Keratinocyte (primary cell): ENCODE measurements around the gene TP63. TPM values are rescaled to one million over a fixed set of nuclear protein-coding genes. Genes with fewer than 3 reads are reported as not detected.
A peak's percentile ranks its signal among the peaks of the same experiment; 100 is the strongest.

ENCODE experiments used
- DNase-seq: peaks from one replicate; pipeline ENCODE4 v3.0.0-alpha.2; 2011; ENCODE audit warnings: low read depth, missing footprints, low spot score
- FAIRE-seq: peaks from 2 replicates; lab custom pipeline; 2011; peaks lifted over from hg19 to GRCh38; lab: Jason Lieb, UNC
- H2AFZ ChIP-seq: 2 replicates; pipeline ENCODE4 v1.6.0; 2012; ENCODE audit warnings: low read length, control low read depth, inconsistent platforms; ENCODE audit not compliant: control insufficient read depth
- H3K27ac ChIP-seq: 2 replicates; pipeline ENCODE4 v1.5.1; 2011; ENCODE audit warnings: low read length; ENCODE audit not compliant: control insufficient read depth, insufficient read depth
- H3K27me3 ChIP-seq: 3 replicates; pipeline ENCODE4 v1.6.0; 2011; ENCODE audit warnings: low read length; ENCODE audit not compliant: control insufficient read depth, insufficient read depth; ENCODE audit errors: extremely low read depth
- H3K36me3 ChIP-seq, 2 experiments: 2 replicates in 1 of 2; 3 replicates in 1 of 2; pipeline ENCODE4 v1.5.1; 2011; ENCODE audit warnings: low read length in 2 of 2, mild to moderate bottlenecking in 1 of 2; ENCODE audit not compliant: control insufficient read depth in 2 of 2, insufficient read depth in 2 of 2; ENCODE audit errors: extremely low read depth in 1 of 2
- H3K4me1 ChIP-seq: 3 replicates; pipeline ENCODE4 v1.5.1; 2011; ENCODE audit warnings: low read length; ENCODE audit not compliant: control insufficient read depth, insufficient read depth; ENCODE audit errors: extremely low read depth
- H3K4me2 ChIP-seq: 3 replicates; pipeline ENCODE4 v1.6.0; 2011; ENCODE audit warnings: low read depth, low read length; ENCODE audit not compliant: control insufficient read depth, insufficient read depth; ENCODE audit errors: extremely low read depth
- H3K4me3 ChIP-seq, 3 experiments: fragments of 200-600 bp in 1 of 3; sonication (generic) in 1 of 3; 2 replicates in 2 of 3; 3 replicates in 1 of 3; pipeline ENCODE4 v1.5.1; 2011 to 2016; ENCODE audit warnings: low read length in 3 of 3, mild to moderate bottlenecking in 3 of 3, control low read depth in 2 of 3, inconsistent platforms in 1 of 3, low read depth in 1 of 3, mixed read lengths in 1 of 3, mixed run types in 1 of 3, moderate library complexity in 1 of 3; ENCODE audit not compliant: control insufficient read depth in 2 of 3, insufficient read depth in 2 of 3; ENCODE audit errors: extremely low read depth in 1 of 3
- H3K79me2 ChIP-seq: 2 replicates; pipeline ENCODE4 v1.6.0; 2012; ENCODE audit warnings: low read length; ENCODE audit not compliant: control insufficient read depth, insufficient read depth
- H3K9ac ChIP-seq: 3 replicates; pipeline ENCODE4 v1.6.0; 2011; ENCODE audit warnings: low read length; ENCODE audit not compliant: control insufficient read depth, insufficient read depth; ENCODE audit errors: extremely low read depth
- H3K9me1 ChIP-seq: 3 replicates; pipeline ENCODE4 v1.6.0; 2011; ENCODE audit warnings: low read length; ENCODE audit not compliant: control insufficient read depth, insufficient read depth; ENCODE audit errors: extremely low read depth
- H3K9me3 ChIP-seq: 2 replicates; pipeline ENCODE4 v1.5.1; 2012; ENCODE audit warnings: low read depth, low read length; ENCODE audit not compliant: control insufficient read depth
- H4K20me1 ChIP-seq: 3 replicates; pipeline ENCODE4 v1.6.0; 2011; ENCODE audit warnings: low read length; ENCODE audit not compliant: control insufficient read depth, insufficient read depth; ENCODE audit errors: extremely low read depth
- EZH2 ChIP-seq: IDR thresholded peaks from one replicate; pipeline ENCODE4 v1.6.1; 2012; ENCODE audit warnings: inconsistent platforms, mild to moderate bottlenecking, low read length, moderate library complexity
- dilution Hi-C: fragments of 300-500 bp; cut with MboI; formaldehyde crosslinking; loops from one replicate; pipeline ENCODE4 v1.7.0; 2020; ENCODE audit warnings: low sequenced_read_pairs; ENCODE audit not compliant: extremely low pct_ligation_motif_present
- polyA plus RNA-seq, 5 experiments: library from polyadenylated mRNA; depleted of rRNA in 3 of 5; stranded (reverse) in 3 of 5; stranded (forward) in 1 of 5; unstranded in 1 of 5; fragments of >200 nt; gene quantifications; 1 replicate in 1 of 5; 2 replicates in 3 of 5; 3 replicates in 1 of 5; pipeline versions ENCODE4 v1.2.1 to v1.2.3, GENCODE V29; 2011 to 2012; ENCODE audit warnings: missing spikeins in 2 of 5, low read depth in 1 of 5, low replicate concordance in 1 of 5
- TF ChIP-seq, protein P1 (sequence below), 3 experiments: IDR thresholded peaks in 1 of 3; conservative IDR thresholded peaks in 1 of 3; optimal IDR thresholded peaks in 1 of 3; 2 replicates in 2 of 3; 3 replicates in 1 of 3; pipeline versions ENCODE3 to v1.5.1; 2011; ENCODE audit warnings: low read length in 3 of 3, mild to moderate bottlenecking in 3 of 3, moderate library complexity in 2 of 3, control low read depth in 1 of 3, inconsistent platforms in 1 of 3; ENCODE audit not compliant: insufficient read depth in 2 of 3; ENCODE audit errors: extremely low read depth in 1 of 3

TP63 gene
- polyA plus RNA-seq, 1 donor (not counting 4 experiments of a cell fraction or from before 2014, with no cell fraction given) = 214 TPM

DNA sequence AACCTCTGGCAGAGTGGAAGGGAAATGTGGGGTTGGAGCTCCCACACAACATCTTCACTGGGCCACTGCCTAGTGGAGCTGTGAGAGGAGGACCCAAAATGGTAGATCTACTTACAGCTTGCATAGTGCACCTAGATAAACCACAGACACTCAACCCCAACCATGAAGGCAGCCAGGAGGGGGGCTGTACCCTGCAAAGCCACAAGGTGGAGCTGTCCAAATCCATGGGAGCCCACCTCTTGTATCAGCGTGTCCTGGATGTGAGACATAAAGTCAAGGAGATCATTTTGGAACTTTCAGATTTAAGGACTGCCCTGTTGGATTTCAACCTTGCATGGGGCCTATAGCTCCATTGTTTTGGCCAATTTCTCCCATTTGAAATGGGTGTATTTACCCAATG lies 20.9 kb downstream of the TP63 start:
- dilution Hi-C loops = no loop called here
- FAIRE-seq = no peak
- Histone ChIP-seq H3K9ac (no peak overlapping the region), H3K4me3 (no peak overlapping the region), H3K36me3 (no peaks in the 10 kb centered on the region), H3K27ac (no peak overlapping the region), H2AFZ (no peak overlapping the region), H3K79me2 (no peaks in the 10 kb centered on the region), H3K27me3 (no peaks in the 10 kb centered on the region), H3K4me2 (no peak overlapping the region), H3K9me3 (no peaks in the 10 kb centered on the region), H3K4me1 (no peaks in the 10 kb centered on the region), H4K20me1 (no peaks in the 10 kb centered on the region), H3K9me1 (no peaks in the 10 kb centered on the region)
- no peak for TF ChIP-seq EZH2
- TF ChIP-seq, protein P1, sequence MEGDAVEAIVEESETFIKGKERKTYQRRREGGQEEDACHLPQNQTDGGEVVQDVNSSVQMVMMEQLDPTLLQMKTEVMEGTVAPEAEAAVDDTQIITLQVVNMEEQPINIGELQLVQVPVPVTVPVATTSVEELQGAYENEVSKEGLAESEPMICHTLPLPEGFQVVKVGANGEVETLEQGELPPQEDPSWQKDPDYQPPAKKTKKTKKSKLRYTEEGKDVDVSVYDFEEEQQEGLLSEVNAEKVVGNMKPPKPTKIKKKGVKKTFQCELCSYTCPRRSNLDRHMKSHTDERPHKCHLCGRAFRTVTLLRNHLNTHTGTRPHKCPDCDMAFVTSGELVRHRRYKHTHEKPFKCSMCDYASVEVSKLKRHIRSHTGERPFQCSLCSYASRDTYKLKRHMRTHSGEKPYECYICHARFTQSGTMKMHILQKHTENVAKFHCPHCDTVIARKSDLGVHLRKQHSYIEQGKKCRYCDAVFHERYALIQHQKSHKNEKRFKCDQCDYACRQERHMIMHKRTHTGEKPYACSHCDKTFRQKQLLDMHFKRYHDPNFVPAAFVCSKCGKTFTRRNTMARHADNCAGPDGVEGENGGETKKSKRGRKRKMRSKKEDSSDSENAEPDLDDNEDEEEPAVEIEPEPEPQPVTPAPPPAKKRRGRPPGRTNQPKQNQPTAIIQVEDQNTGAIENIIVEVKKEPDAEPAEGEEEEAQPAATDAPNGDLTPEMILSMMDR (optimal IDR thresholded peaks at IDR 0.05 in 1 of 3, IDR thresholded peaks at IDR 0.05 in 1 of 3, conservative IDR thresholded peaks at IDR 0.05 in 1 of 3; ENCODE audit: extremely low read depth in 1 of 3, insufficient read depth in 2 of 3, low read length in 3 of 3) = peak; percentile 29 to 53 (median 39)
- no peak for DNase-seq

DNA sequence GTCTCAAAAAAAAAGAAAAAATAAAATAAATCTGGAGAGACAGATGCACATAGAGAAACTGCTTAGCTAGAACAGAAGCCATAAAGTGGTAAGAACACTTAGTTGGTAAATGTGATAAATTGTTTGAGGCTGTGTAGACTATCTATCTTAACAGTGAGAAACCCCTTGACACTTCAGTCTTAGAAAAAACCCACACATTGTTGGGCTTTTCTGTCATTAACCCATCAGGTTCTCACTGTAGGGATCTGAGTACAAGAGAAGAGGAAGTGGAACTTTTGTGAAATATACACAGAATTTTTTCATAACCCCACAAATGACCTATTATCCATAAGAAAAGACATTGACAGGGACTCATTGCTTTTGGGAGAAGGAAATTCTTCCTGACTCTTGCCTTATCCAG lies 24.4 kb downstream of the TP63 start:
- H3K27me3 ChIP-seq = no peaks in the 10 kb centered on the region
- H3K4me2 ChIP-seq = no peak overlapping the region
- H3K4me3 ChIP-seq = no peak overlapping the region
- H3K9me3 ChIP-seq = no peaks in the 10 kb centered on the region
- DNase-seq (no peak), FAIRE-seq (no peak)
- no peak overlapping the region for H3K9ac ChIP-seq
- H3K4me1 ChIP-seq = no peaks in the 10 kb centered on the region
- H4K20me1 ChIP-seq = no peaks in the 10 kb centered on the region
- no peaks in the 10 kb centered on the region for H3K79me2 ChIP-seq
- H3K36me3 ChIP-seq = no peaks in the 10 kb centered on the region
- H2AFZ ChIP-seq = no peak overlapping the region
- no peak overlapping the region for H3K27ac ChIP-seq
- dilution Hi-C loops = no loop called here
- no peak for TF ChIP-seq EZH2
- TF ChIP-seq, protein P1 (optimal IDR thresholded peaks at IDR 0.05 in 1 of 3, IDR thresholded peaks at IDR 0.05 in 1 of 3, conservative IDR thresholded peaks at IDR 0.05 in 1 of 3; ENCODE audit: extremely low read depth in 1 of 3, insufficient read depth in 2 of 3, low read length in 3 of 3) = no peak
- no peaks in the 10 kb centered on the region for H3K9me1 ChIP-seq
